ENCODE results near the gene ABRACL. TPM values are rescaled to one million over a fixed set of nuclear protein-coding genes. Genes with fewer than 3 reads are reported as not detected.

ABRACL gene
- polyA plus RNA-seq, 3 donors, result 39.5 to 174 (median 142) TPM

DNA sequence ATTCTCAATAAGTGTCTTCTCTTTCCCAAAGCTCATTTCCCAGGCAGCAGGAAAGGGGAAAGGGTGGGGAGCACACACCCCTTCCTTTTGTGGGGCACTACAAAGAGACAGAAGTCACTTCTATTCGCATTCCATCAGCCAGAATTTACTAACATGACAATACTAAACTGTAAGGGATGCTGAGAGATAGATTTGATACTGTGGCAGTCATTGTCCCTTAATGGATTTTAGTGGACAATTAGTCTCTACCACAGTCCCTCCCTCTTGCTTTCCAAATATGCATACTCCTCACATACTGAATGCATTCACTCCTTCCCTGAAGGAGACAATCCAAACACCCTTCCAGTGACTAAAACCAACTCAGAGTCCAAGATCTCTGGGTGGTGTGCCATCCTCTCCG is 50.5 kb downstream of the ABRACL start:
- H3K9ac ChIP-seq (ENCODE audit: insufficient read depth, low read length, poor library complexity, severe bottlenecking), result no peak overlapping the region
- TF ChIP-seq CTCF (IDR thresholded peaks at IDR 0.05), result no peak
- no peak overlapping the region for H3K4me3 ChIP-seq (replicated peaks in 1 of 3; ENCODE audit: low read depth in 2 of 3, low read length in 3 of 3)
- H4K20me1 ChIP-seq (ENCODE audit: insufficient read depth, low read length), result no peaks in the 10 kb centered on the region
- no peaks in the 10 kb centered on the region for H3K36me3 ChIP-seq (replicated peaks in 1 of 2; ENCODE audit: control insufficient read depth in 1 of 2, insufficient read depth in 2 of 2, low read length in 2 of 2)
- peaks cover 0 to 7% (median 0%) of the 10 kb centered on the region in 7 donors for H3K9me3 Mint-ChIP-seq
- intact Hi-C loops (cut with micrococcal nuclease), result no loop called here
- no peak overlapping the region for H3K4me3 Mint-ChIP-seq
- H3K27ac Mint-ChIP-seq, result peak overlapping the region in 1 of 7 donors; percentile 3
- H3K9me3 ChIP-seq (replicated peaks in 1 of 2; ENCODE audit: control insufficient read depth in 1 of 2, insufficient read depth in 1 of 2, low read length in 2 of 2), result no peaks in the 10 kb centered on the region
- H3K27ac ChIP-seq (ENCODE audit: low read depth in 1 of 2, low read length in 2 of 2), result no peak overlapping the region
- no peak overlapping the region for H2AFZ ChIP-seq (ENCODE audit: insufficient read depth, low read depth, low read length, poor library complexity, severe bottlenecking)
- no peaks in the 10 kb centered on the region for H3K27me3 Mint-ChIP-seq (ENCODE audit: low read depth in 3 of 3)
- no peaks in the 10 kb centered on the region for H3K4me1 ChIP-seq (ENCODE audit: control insufficient read depth in 1 of 2, insufficient read depth in 2 of 2, low read length in 2 of 2)
- no peaks in the 10 kb centered on the region for H3K27me3 ChIP-seq (ENCODE audit: control insufficient read depth in 2 of 2, insufficient read depth in 2 of 2, low read length in 2 of 2)
- no peak for DNase-seq
- H3K4me2 ChIP-seq (replicated peaks; ENCODE audit: extremely low read depth, low read length, poor library complexity, severe bottlenecking), result no peak overlapping the region
- WGBS (ENCODE audit: insufficient coverage), result no CpG with 5 or more reads among the region's 2 CpGs
- no peaks in the 10 kb centered on the region for H3K4me1 Mint-ChIP-seq
- H3K36me3 Mint-ChIP-seq, result no peaks in the 10 kb centered on the region
- no peaks in the 10 kb centered on the region for H3K79me2 ChIP-seq (ENCODE audit: insufficient read depth, low read length)

- Mint-ChIP-seq H3K4me3 (no peak overlapping the region), H3K27ac (no peak overlapping the region), H3K4me1 (no peaks in the 10 kb centered on the region), H3K27me3 (ENCODE audit: low read depth in 3 of 3) (no peaks in the 10 kb centered on the region), H3K36me3 (no peaks in the 10 kb centered on the region), H3K9me3 (peaks cover 0 to 3% (median 0%) of the 10 kb centered on the region in 7 donors)
- no CpG with 5 or more reads among the region's 1 CpG for whole genome bisulfite sequencing (ENCODE audit: insufficient coverage)
- intact Hi-C loops (cut with micrococcal nuclease), result no loop called here
- H3K27ac ChIP-seq (ENCODE audit: low read depth in 1 of 2, low read length in 2 of 2), result no peak overlapping the region
- no peak overlapping the region for H3K9ac ChIP-seq (ENCODE audit: insufficient read depth, low read length, poor library complexity, severe bottlenecking)
- H3K4me3 ChIP-seq (replicated peaks in 1 of 3; ENCODE audit: low read depth in 2 of 3, low read length in 3 of 3), result no peak overlapping the region
- H3K79me2 ChIP-seq (ENCODE audit: insufficient read depth, low read length), result no peaks in the 10 kb centered on the region
- H4K20me1 ChIP-seq (ENCODE audit: insufficient read depth, low read length), result no peaks in the 10 kb centered on the region
- no peak overlapping the region for H3K4me2 ChIP-seq (replicated peaks; ENCODE audit: extremely low read depth, low read length, poor library complexity, severe bottlenecking)
- H3K9me3 ChIP-seq (replicated peaks in 1 of 2; ENCODE audit: control insufficient read depth in 1 of 2, insufficient read depth in 1 of 2, low read length in 2 of 2), result no peaks in the 10 kb centered on the region
- DNase-seq, result no peak
- H3K27me3 ChIP-seq (ENCODE audit: control insufficient read depth in 2 of 2, insufficient read depth in 2 of 2, low read length in 2 of 2), result no peaks in the 10 kb centered on the region
- no peaks in the 10 kb centered on the region for H3K36me3 ChIP-seq (replicated peaks in 1 of 2; ENCODE audit: control insufficient read depth in 1 of 2, insufficient read depth in 2 of 2, low read length in 2 of 2)
- TF ChIP-seq CTCF (IDR thresholded peaks at IDR 0.05), result no peak
- H3K4me1 ChIP-seq (ENCODE audit: control insufficient read depth in 1 of 2, insufficient read depth in 2 of 2, low read length in 2 of 2), result no peaks in the 10 kb centered on the region
- no peak overlapping the region for H2AFZ ChIP-seq (ENCODE audit: insufficient read depth, low read depth, low read length, poor library complexity, severe bottlenecking)
Measured at GRCh38 chr6:139080255-139080920, 51.8 kb downstream of the ABRACL start.
